Common myeloid progenitor, CD34-positive (primary cell): ENCODE measurements around the gene ATRX.
"Not testable (repeated sequence)": the region's sequence is repeated elsewhere in the genome, so short reads cannot be mapped to it uniquely, and the experiment has no call there.

Experiments
- CTCF ChIA-PET: fragments of 350-600 bp; sonication (Branson Sonifier 250); formaldehyde crosslinking; loops from one replicate; lab custom pipeline; 2021; ENCODE audit warnings: antibody characterized with exemption; lab: Charles Lee
- POLR2A ChIA-PET: fragments of 350-600 bp; sonication (Branson Sonifier 250); formaldehyde crosslinking; loops from one replicate; lab custom pipeline; 2021; ENCODE audit warnings: antibody characterized with exemption; lab: Charles Lee
- DNase-seq, 3 donors: peaks; one replicate each; pipeline versions ENCODE4 v3.0.0 to v3.0.0-alpha.2; 2013
- H3K27ac ChIP-seq, 2 experiments: 1 replicate in 1 of 2; 2 replicates in 1 of 2; pipeline ENCODE4 v1.7.0; 2013; ENCODE audit warnings: inconsistent platforms in 2 of 2, low read length in 2 of 2, mild to moderate bottlenecking in 2 of 2, low read depth in 1 of 2, moderate library complexity in 1 of 2; ENCODE audit not compliant: severe bottlenecking in 2 of 2, insufficient read depth in 1 of 2, poor library complexity in 1 of 2
- H3K27me3 ChIP-seq, 5 experiments: replicated peaks in 2 of 5; 1 replicate in 3 of 5; 2 replicates in 2 of 5; pipeline versions ENCODE4 v1.6.1 to v1.7.0; 2013; ENCODE audit warnings: low read length in 4 of 5, mild to moderate bottlenecking in 2 of 5, moderate library complexity in 2 of 5, inconsistent platforms in 1 of 5; ENCODE audit not compliant: insufficient read depth in 5 of 5, control insufficient read depth in 4 of 5
- H3K36me3 ChIP-seq, 4 experiments: 1 replicate in 2 of 4; 2 replicates in 2 of 4; pipeline versions ENCODE4 v1.6.1 to v1.7.0; 2013; ENCODE audit warnings: low read length in 3 of 4, control low read depth in 1 of 4, mild to moderate bottlenecking in 1 of 4; ENCODE audit not compliant: control insufficient read depth in 4 of 4, insufficient read depth in 4 of 4
- H3K4me1 ChIP-seq, 4 experiments: 1 replicate in 3 of 4; 2 replicates in 1 of 4; pipeline versions ENCODE4 v1.6.1 to v1.7.1; 2013; ENCODE audit warnings: low read length in 3 of 4, mild to moderate bottlenecking in 3 of 4, control low read depth in 1 of 4, inconsistent platforms in 1 of 4, moderate library complexity in 1 of 4; ENCODE audit not compliant: control insufficient read depth in 4 of 4, insufficient read depth in 4 of 4; ENCODE audit errors: control extremely low read depth in 1 of 4
- H3K4me3 ChIP-seq, 7 experiments: 1 replicate in 4 of 7; 2 replicates in 3 of 7; pipeline versions ENCODE4 v1.5.1 to v1.7.0; 2013; ENCODE audit warnings: mild to moderate bottlenecking in 7 of 7, low read length in 6 of 7, moderate library complexity in 6 of 7, inconsistent platforms in 2 of 7, low read depth in 2 of 7, control low read depth in 1 of 7; ENCODE audit not compliant: insufficient read depth in 4 of 7, control insufficient read depth in 1 of 7; ENCODE audit errors: extremely low read depth in 1 of 7
- H3K9me3 ChIP-seq, 5 experiments: 1 replicate in 4 of 5; 2 replicates in 1 of 5; pipeline versions ENCODE4 v1.6.1 to v1.7.1; 2013; ENCODE audit warnings: low read length in 4 of 5, mild to moderate bottlenecking in 2 of 5, inconsistent platforms in 1 of 5, low read depth in 1 of 5, moderate library complexity in 1 of 5; ENCODE audit not compliant: control insufficient read depth in 4 of 5, insufficient read depth in 2 of 5; ENCODE audit errors: control extremely low read depth in 1 of 5
- WGBS: methylation state at CpG from one replicate; pipeline ENCODE4 v1.1.5; 2013; ENCODE audit not compliant: insufficient coverage; 5-methylcytosine and 5-hydroxymethylcytosine counted together

Gene ATRX

DNA sequence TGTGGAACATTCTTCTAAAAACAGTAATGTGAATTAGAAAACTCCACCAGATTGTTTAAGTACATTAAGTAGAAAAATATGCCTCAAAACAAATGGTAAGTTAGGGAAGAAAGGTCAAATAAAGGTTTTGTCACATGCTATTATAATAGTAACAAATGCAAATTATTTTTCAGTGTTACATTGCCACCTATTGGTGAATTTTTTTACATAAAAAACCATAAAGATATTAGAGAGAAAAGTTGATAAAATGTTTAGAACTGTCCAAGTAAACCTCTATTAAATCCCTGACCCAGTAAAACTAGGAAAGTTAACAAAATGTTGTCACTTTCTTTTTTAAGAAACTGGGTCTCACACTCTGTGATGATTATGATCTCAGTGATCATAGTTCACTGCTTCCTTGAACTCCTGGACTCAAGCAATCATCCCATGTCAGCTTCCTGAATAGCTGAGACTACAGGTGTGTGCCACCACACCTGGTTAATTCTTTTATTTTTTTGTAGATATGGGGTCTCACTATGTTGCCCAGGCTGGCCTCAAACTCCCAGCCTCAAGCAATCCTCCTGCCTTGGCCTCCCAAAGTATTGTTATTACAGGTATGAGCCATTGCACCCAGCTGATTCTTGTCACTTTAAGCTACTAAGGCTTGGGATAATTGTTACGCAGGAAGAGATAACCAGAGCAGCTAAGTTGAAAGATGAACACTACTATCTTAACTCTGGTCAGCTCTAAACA is 157.6 kb downstream of the ATRX start:
- CTCF ChIA-PET = interaction anchor here (1.3 to 1.5 kb wide), 3 partner anchors 13 to 30 kb away, joined by 3 to 5 read pairs (median 4); no protein-coding TSS in a partner anchor
- POLR2A ChIA-PET = no interaction called here
- H3K4me1 ChIP-seq = no peaks in the 10 kb centered on the region
- no peak overlapping the region for H3K4me3 ChIP-seq
- no peak overlapping the region for H3K27ac ChIP-seq
- no peaks in the 10 kb centered on the region for H3K9me3 ChIP-seq
- no peaks in the 10 kb centered on the region for H3K27me3 ChIP-seq
- WGBS = 100% methylated on average over 1 of the region's 1 CpG
- peaks cover 0 to 15% (median under 1%) of the 10 kb centered on the region in 4 experiments for H3K36me3 ChIP-seq
- peak in 2 of 3 donors; percentile 16 to 22 for DNase-seq

GRCh38 chrX:77622672-77623071 is 163.3 kb downstream of the ATRX start:
- ChIA-PET CTCF (no interaction called here), POLR2A (no interaction called here)
- H3K36me3 ChIP-seq = peaks cover 0 to 13% (median under 1%) of the 10 kb centered on the region in 4 experiments
- DNase-seq = no peak
- no peak overlapping the region for H3K4me3 ChIP-seq
- no peaks in the 10 kb centered on the region for H3K9me3 ChIP-seq
- H3K27ac ChIP-seq = no peak overlapping the region
- H3K4me1 ChIP-seq = no peaks in the 10 kb centered on the region
- WGBS = 92% methylated on average over 2 of the region's 9 CpGs
- no peaks in the 10 kb centered on the region for H3K27me3 ChIP-seq

DNA sequence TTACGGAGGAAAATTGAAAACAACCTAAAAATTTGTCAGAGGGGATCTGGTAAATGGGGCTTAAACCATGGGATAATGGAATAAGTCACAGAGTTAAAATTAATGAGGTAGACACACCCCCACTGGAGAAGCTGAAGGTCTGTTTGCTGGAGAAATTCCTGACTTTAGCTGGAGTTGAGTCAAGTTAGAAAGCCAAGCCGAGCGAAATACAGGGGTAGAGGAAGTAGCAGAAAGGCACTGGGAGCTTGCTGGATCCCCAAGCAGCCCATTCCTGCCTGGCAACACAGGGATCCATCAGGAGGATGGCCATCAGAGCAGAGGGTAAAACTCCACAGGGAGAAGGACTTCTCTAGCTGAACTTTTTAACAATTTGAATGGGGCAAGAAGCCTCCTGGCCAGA is 163.8 kb downstream of the ATRX start:
- H3K27me3 ChIP-seq = no peaks in the 10 kb centered on the region
- no peak overlapping the region for H3K4me3 ChIP-seq
- POLR2A ChIA-PET = no interaction called here
- DNase-seq = no peak
- peaks cover 0 to 13% (median under 1%) of the 10 kb centered on the region in 4 experiments for H3K36me3 ChIP-seq
- H3K9me3 ChIP-seq = no peaks in the 10 kb centered on the region
- 96% methylated on average over 3 of the region's 3 CpGs for WGBS
- H3K4me1 ChIP-seq = no peaks in the 10 kb centered on the region
- H3K27ac ChIP-seq = no peak overlapping the region
- CTCF ChIA-PET = no interaction called here

GRCh38 chrX:77621453-77621852 is 164.6 kb downstream of the ATRX start:
- not testable (repeated sequence) for H3K27ac ChIP-seq, H3K27me3 ChIP-seq, H3K4me3 ChIP-seq, H3K9me3 ChIP-seq, DNase-seq, H3K4me1 ChIP-seq
- POLR2A ChIA-PET = interaction anchor here (0.7 kb wide), 1 partner anchor 114 kb away, joined by 3 read pairs; no protein-coding TSS in a partner anchor
- H3K36me3 ChIP-seq = peaks cover 0 to 13% (median under 1%) of the 10 kb centered on the region in 4 experiments
- CTCF ChIA-PET = interaction anchor here (0.8 kb wide), 1 partner anchor 18 kb away, joined by 3 read pairs; no protein-coding TSS in a partner anchor
- WGBS = 72% methylated on average over 3 of the region's 5 CpGs

GRCh38 chrX:77617206-77617605 is 168.8 kb downstream of the ATRX start:
- no peaks in the 10 kb centered on the region for H3K4me1 ChIP-seq
- H3K4me3 ChIP-seq = no peak overlapping the region
- CTCF ChIA-PET = no interaction called here
- no peak for DNase-seq
- H3K27me3 ChIP-seq = no peaks in the 10 kb centered on the region
- POLR2A ChIA-PET = no interaction called here
- no peaks in the 10 kb centered on the region for H3K9me3 ChIP-seq
- WGBS = no CpG with 5 or more reads among the region's 1 CpG
- H3K27ac ChIP-seq = no peak overlapping the region
- H3K36me3 ChIP-seq = peaks cover 0 to 25% (median under 1%) of the 10 kb centered on the region in 4 experiments

DNA sequence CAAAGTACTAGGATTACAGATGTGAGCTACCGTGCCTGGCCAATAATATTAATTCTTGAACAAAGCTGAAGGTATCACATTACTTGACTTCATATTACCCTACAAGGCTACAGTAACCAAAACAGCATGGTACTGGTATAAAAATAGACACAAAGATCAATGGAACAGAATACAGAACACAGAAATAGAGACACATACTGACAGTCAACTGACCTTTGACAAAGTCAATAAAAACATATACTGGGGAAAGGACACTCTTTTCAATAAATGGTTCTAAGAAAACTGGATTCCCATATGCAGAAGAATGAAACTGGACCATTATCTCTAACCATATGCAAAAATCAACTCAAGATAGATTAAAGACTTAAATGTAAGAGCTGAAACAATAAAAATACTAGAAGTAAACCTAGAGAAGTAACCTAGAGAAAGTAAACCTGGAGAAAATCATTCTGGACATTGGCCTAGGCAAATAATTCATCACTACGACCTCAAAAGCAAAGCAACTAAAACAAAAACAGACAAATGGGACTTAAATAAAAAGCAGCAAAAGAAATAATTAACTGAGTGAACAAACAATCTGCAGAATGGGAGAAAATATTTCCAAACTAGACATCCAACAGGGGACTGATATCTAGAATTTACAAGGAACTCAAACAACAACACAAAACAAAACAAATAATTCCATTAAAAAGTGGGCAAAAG is 182.2 kb downstream of the ATRX start:
- Histone ChIP-seq H3K4me1 (no peaks in the 10 kb centered on the region), H3K27me3 (no peaks in the 10 kb centered on the region), H3K9me3 (no peaks in the 10 kb centered on the region), H3K36me3 (peaks cover 0 to 12% (median 3%) of the 10 kb centered on the region in 4 experiments), H3K4me3 (no peak overlapping the region), H3K27ac (no peak overlapping the region)
- WGBS = 100% methylated on average over 1 of the region's 2 CpGs
- POLR2A ChIA-PET = no interaction called here
- CTCF ChIA-PET = interaction anchor here (0.8 kb wide), 1 partner anchor 18 kb away, joined by 3 read pairs; no protein-coding TSS in a partner anchor
- no peak for DNase-seq

- H3K36me3 ChIP-seq = peaks cover 2 to 35% (median 5%) of the 10 kb centered on the region in 4 experiments
- no peaks in the 10 kb centered on the region for H3K9me3 ChIP-seq
- CTCF ChIA-PET = no interaction called here
- WGBS = no CpG with 5 or more reads among the region's 1 CpG
- H3K27me3 ChIP-seq = no peaks in the 10 kb centered on the region
- no peaks in the 10 kb centered on the region for H3K4me1 ChIP-seq
- POLR2A ChIA-PET = no interaction called here
- peak in 2 of 3 donors; percentile 0 to 13 for DNase-seq
- H3K4me3 ChIP-seq = no peak overlapping the region
- H3K27ac ChIP-seq = no peak overlapping the region
Observed at GRCh38 chrX:77597511-77597910, 188.5 kb downstream of the ATRX start.
